Measurements from ENCODE around the gene SLX9.

The SLX9 gene

GRCh38 chr21:45026066-45026745 is 86.4 kb downstream of the SLX9 start:
- DNase-seq = no peak
